K562 (cell line): ENCODE data around the gene MYO1D. TPM values are rescaled to one million over a fixed set of nuclear protein-coding genes. Genes with fewer than 3 reads are reported as not detected.
A peak's percentile ranks its signal among the peaks of the same experiment; 100 is the strongest.

Experiments used
- AFF1 ChIP-seq, 2 experiments: fragments of 450-650 bp; IDR thresholded peaks; 2 replicates each; pipeline ENCODE4 v1.6.1; 2018; ENCODE audit warnings: mild to moderate bottlenecking in 2 of 2, low read depth in 1 of 2; ENCODE audit not compliant: partially characterized antibody in 2 of 2
- CEBPZ ChIP-seq: fragments of 150-350 bp; IDR thresholded peaks from 2 replicates; pipeline ENCODE4 v1.6.1; 2014; ENCODE audit warnings: low read depth, mild to moderate bottlenecking, low read length, borderline replicate concordance
- EHMT2 ChIP-seq: fragments of 450-650 bp; IDR thresholded peaks from 2 replicates; pipeline ENCODE4 v1.6.1; 2018; ENCODE audit warnings: antibody characterized with exemption
- ETV1 ChIP-seq: fragments of 450-650 bp; conservative IDR thresholded peaks from 2 replicates; pipeline ENCODE4 v1.6.1; 2016; ENCODE audit warnings: missing genetic modification characterization, control low read depth, low read depth, missing compliant biosample characterization
- HIVEP1 ChIP-seq: fragments of 250-450 bp; sonication (Bioruptor Pico); IDR thresholded peaks from 2 replicates; pipeline ENCODE4 v1.4.0; 2020; ENCODE audit warnings: mild to moderate bottlenecking
- HMG20B ChIP-seq: fragments of 250-450 bp; sonication (Bioruptor Pico); IDR thresholded peaks from 2 replicates; pipeline ENCODE4 v1.5.0; 2021; ENCODE audit warnings: mild to moderate bottlenecking
- MYNN ChIP-seq, 2 experiments: sonication (generic); formaldehyde crosslinking in 1 of 2; IDR thresholded peaks; 2 replicates each; pipeline versions ENCODE4 v1.5.0 to v1.6.1; 2016 to 2020; ENCODE audit warnings: antibody characterized with exemption in 1 of 2, missing genetic modification reagents in 1 of 2
- NCOR1 ChIP-seq: fragments of 450-650 bp; IDR thresholded peaks from 2 replicates; pipeline ENCODE4 v1.6.1; 2016; ENCODE audit warnings: mild to moderate bottlenecking, moderate library complexity
- NFXL1 ChIP-seq: fragments of 450-650 bp; formaldehyde crosslinking; IDR thresholded peaks from 2 replicates; pipeline ENCODE4 v1.4.0; 2021; ENCODE audit warnings: mild to moderate bottlenecking
- TAL1 ChIP-seq: fragments of 450-650 bp; IDR thresholded peaks from 2 replicates; pipeline ENCODE4 v1.6.1; 2016; ENCODE audit warnings: mild to moderate bottlenecking
- TARDBP ChIP-seq: fragments of 450-650 bp; IDR thresholded peaks from 2 replicates; pipeline ENCODE4 v1.6.1; 2016
- TOE1 ChIP-seq, 2 experiments: fragments of 450-650 bp in 1 of 2; sonication (generic) in 1 of 2; formaldehyde crosslinking in 1 of 2; IDR thresholded peaks; 2 replicates each; pipeline versions ENCODE4 v1.7.1 to v1.8.0; 2016 to 2022; ENCODE audit warnings: borderline replicate concordance in 2 of 2, mild to moderate bottlenecking in 2 of 2, antibody characterized with exemption in 1 of 2, inconsistent platforms in 1 of 2, low read depth in 1 of 2, missing genetic modification reagents in 1 of 2, moderate library complexity in 1 of 2
- ZBED1 ChIP-seq: IDR thresholded peaks from 2 replicates; pipeline ENCODE4 v1.6.1; 2014
- ZFP30 ChIP-seq: fragments of 250-450 bp; sonication (Bioruptor Pico); IDR thresholded peaks from 2 replicates; pipeline ENCODE4 v1.8.0; 2022; ENCODE audit warnings: moderate library complexity, mild to moderate bottlenecking, inconsistent platforms, borderline replicate concordance
- ZNF609 ChIP-seq: sonication (generic); formaldehyde crosslinking; IDR thresholded peaks from 2 replicates; pipeline ENCODE4 v1.8.1; 2023; ENCODE audit warnings: missing genetic modification reagents, mild to moderate bottlenecking, borderline replicate concordance
- ZNF766 ChIP-seq: fragments of 200-800 bp; sonication (Bioruptor generic); conservative IDR thresholded peaks from 2 replicates; pipeline ENCODE4 v1.6.1; 2016; ENCODE audit warnings: missing genetic modification characterization, missing compliant biosample characterization
- polyA plus RNA-seq, 8 experiments: library from polyadenylated mRNA; depleted of rRNA in 4 of 8; stranded (reverse) in 5 of 8; unstranded in 3 of 8; fragments of >200 nt; fragmentation: Nextera tagmentation in 2 of 8; fragmentation: Illumina TruSeq in 1 of 8; extraction: Ambion mirVana in 2 of 8; extraction: Trizol in 1 of 8; gene quantifications; 2 replicates each; pipeline versions ENCODE4 v1.2.1 to v1.2.3, GENCODE V29; 2011 to 2014; ENCODE audit warnings: inconsistent platforms in 1 of 8, missing spikeins in 1 of 8
- total RNA-seq, 7 experiments: library from RNA; depleted of rRNA in 6 of 7; stranded (reverse); fragments of >200 nt in 6 of 7; fragmentation: Illumina TruSeq in 2 of 7; extraction: Trizol in 2 of 7; gene quantifications; 2 replicates each; pipeline versions ENCODE4 v1.2.1 to v1.2.3, GENCODE V29; 2011 to 2021; ENCODE audit warnings: low replicate concordance in 1 of 7

MYO1D gene
- total and polyA plus RNA-seq, 9 of the 15 experiments (the other 6 are each of a cell fraction or from before 2014, with no cell fraction given): 2.1 to 71.2 (median 45.4) TPM

- TF ChIP-seq AFF1 (IDR thresholded peaks at IDR 0.05; ENCODE audit: low read depth in 1 of 2, partially characterized antibody in 2 of 2) (peak in 1 of 2 experiments; percentile 51), TOE1 (IDR thresholded peaks at IDR 0.05; ENCODE audit: borderline replicate concordance) (0 out of 2 replicates have a peak, but pooled peaks have one; percentile 12), TOE1 (CRISPR knock-in tag; IDR thresholded peaks at IDR 0.05; ENCODE audit: borderline replicate concordance, low read depth) (no peak), HIVEP1 (CRISPR knock-in tag) (no peak), ZFP30 (CRISPR knock-in tag) (no peak), NCOR1 (peak; percentile 89), ZBED1 (no peak), NFXL1 (no peak), TARDBP (no peak), CEBPZ (no peak), ZNF609 (CRISPR knock-in tag) (no peak), MYNN (IDR thresholded peaks at IDR 0.05) (peak; percentile 70), MYNN (CRISPR knock-in tag; IDR thresholded peaks at IDR 0.05) (no peak), HMG20B (no peak), TAL1 (peak; percentile 78), EHMT2 (peak; percentile 58), ZNF766 (no peak), ETV1 (tag) (peak; percentile 88)
Observed at GRCh38 chr17:32894245-32894644, 17.3 kb upstream of the MYO1D start (continued).
